GM23338 (cell line): ENCODE data around the gene TCF7L1. TPM values are rescaled to one million over a fixed set of nuclear protein-coding genes. Genes with fewer than 3 reads are reported as not detected.
A peak's percentile ranks its signal among the peaks of the same experiment; 100 is the strongest.

ENCODE experiments used
- ATAC-seq: fragments of 200-7000 bp; cut with Tn5 transposase; 3 replicates; pipeline ENCODE4 v1.9.1; 2020
- DNase-seq: peaks from one replicate; pipeline ENCODE4 v3.0.0-alpha.2; 2015; ENCODE audit warnings: low spot score
- H2AFZ ChIP-seq: fragments of 200-600 bp; sonication (generic); 2 replicates; pipeline ENCODE4 v1.8.0; 2016; ENCODE audit warnings: antibody characterized with exemption, mild to moderate bottlenecking, moderate library complexity
- H3F3A ChIP-seq: fragments of 200-600 bp; sonication (generic); replicated peaks from 2 replicates; pipeline ENCODE4 v1.8.0; 2017; ENCODE audit warnings: antibody characterized with exemption, mixed run types, low read depth
- H3K27ac ChIP-seq: fragments of 200-600 bp; sonication (generic); 2 replicates; pipeline ENCODE4 v1.6.1; 2016; ENCODE audit warnings: low read depth
- H3K27me3 ChIP-seq: fragments of 200-600 bp; sonication (generic); 2 replicates; pipeline ENCODE4 v1.8.0; 2016; ENCODE audit warnings: mild to moderate bottlenecking, mixed run types, moderate library complexity; ENCODE audit not compliant: insufficient read depth
- H3K36me3 ChIP-seq: fragments of 200-600 bp; sonication (generic); 2 replicates; pipeline ENCODE4 v1.8.0; 2016; ENCODE audit warnings: mild to moderate bottlenecking; ENCODE audit not compliant: insufficient read depth
- H3K4me1 ChIP-seq: fragments of 200-600 bp; sonication (generic); 2 replicates; pipeline ENCODE4 v1.8.0; 2016; ENCODE audit warnings: mild to moderate bottlenecking, moderate library complexity; ENCODE audit not compliant: insufficient read depth
- H3K4me2 ChIP-seq: fragments of 200-600 bp; sonication (generic); 2 replicates; pipeline ENCODE4 v1.7.1; 2017; ENCODE audit warnings: mixed run types
- H3K4me3 ChIP-seq: fragments of 200-600 bp; sonication (generic); 2 replicates; pipeline ENCODE4 v1.6.1; 2016; ENCODE audit warnings: mixed run types
- H3K79me2 ChIP-seq: fragments of 200-600 bp; sonication (generic); replicated peaks from 2 replicates; pipeline ENCODE4 v1.8.0; 2017; ENCODE audit warnings: mild to moderate bottlenecking; ENCODE audit not compliant: insufficient read depth
- H3K9me2 ChIP-seq: fragments of 200-600 bp; sonication (generic); 2 replicates; pipeline ENCODE4 v1.8.0; 2017; ENCODE audit not compliant: insufficient read depth
- H4K20me1 ChIP-seq: fragments of 200-600 bp; sonication (generic); replicated peaks from 2 replicates; pipeline ENCODE4 v1.8.0; 2017; ENCODE audit warnings: mild to moderate bottlenecking; ENCODE audit not compliant: insufficient read depth
- H3K27ac Mint-ChIP-seq: 2 replicates; pipeline ENCODE4 v1.8.0; 2020; ENCODE audit warnings: inconsistent platforms, mild to moderate bottlenecking, moderate library complexity, mixed read lengths
- H3K27me3 Mint-ChIP-seq: 3 replicates; pipeline ENCODE4 v1.8.0; 2022; ENCODE audit warnings: low read depth, mild to moderate bottlenecking, moderate library complexity, mixed read lengths, inconsistent platforms; ENCODE audit not compliant: insufficient read depth, poor library complexity
- H3K36me3 Mint-ChIP-seq: 3 replicates; pipeline ENCODE4 v1.8.0; 2021; ENCODE audit warnings: low read depth, mild to moderate bottlenecking, inconsistent platforms, moderate library complexity, mixed read lengths
- H3K4me1 Mint-ChIP-seq: 3 replicates; pipeline ENCODE4 v1.8.0; 2020; ENCODE audit warnings: mild to moderate bottlenecking, inconsistent platforms, mixed read lengths
- H3K4me3 Mint-ChIP-seq: 3 replicates; pipeline ENCODE4 v1.8.0; 2021; ENCODE audit warnings: moderate library complexity, mild to moderate bottlenecking, inconsistent platforms, mixed read lengths
- H3K9me3 Mint-ChIP-seq: 3 replicates; pipeline ENCODE4 v1.8.0; 2020; ENCODE audit warnings: moderate library complexity, mild to moderate bottlenecking, inconsistent platforms, mixed read lengths
- CREB1 ChIP-seq: fragments of 250-450 bp; sonication (Bioruptor Pico); IDR thresholded peaks from 2 replicates; pipeline ENCODE4 v1.5.0; 2020; ENCODE audit warnings: low read depth, mild to moderate bottlenecking, moderate library complexity
- JUNB ChIP-seq: IDR thresholded peaks from one replicate; pipeline ENCODE4 v1.6.1; 2016; ENCODE audit warnings: antibody characterized with exemption; ENCODE audit not compliant: unreplicated experiment
- NANOG ChIP-seq: IDR thresholded peaks from 2 replicates; pipeline ENCODE4 v1.6.1; 2016; ENCODE audit warnings: antibody characterized with exemption, borderline replicate concordance
- POLR2AphosphoS5 ChIP-seq: IDR thresholded peaks from 2 replicates; pipeline ENCODE4 v1.6.1; 2016; ENCODE audit warnings: antibody characterized with exemption, low read depth
- STAT1 ChIP-seq: IDR thresholded peaks from one replicate; pipeline ENCODE4 v1.6.1; 2016; ENCODE audit warnings: antibody characterized with exemption; ENCODE audit not compliant: unreplicated experiment
- ZNF114 ChIP-seq: fragments of 250-450 bp; sonication (Bioruptor Pico); IDR thresholded peaks from 2 replicates; pipeline ENCODE4 v1.5.0; 2020; ENCODE audit warnings: mild to moderate bottlenecking, moderate library complexity
- ZNF331 ChIP-seq: fragments of 250-450 bp; sonication (Bioruptor Pico); IDR thresholded peaks from 2 replicates; pipeline ENCODE4 v1.5.0; 2020; ENCODE audit warnings: low read depth, mild to moderate bottlenecking, moderate library complexity
- ZNF462 ChIP-seq: fragments of 250-450 bp; sonication (Bioruptor Pico); IDR thresholded peaks from 2 replicates; pipeline ENCODE4 v1.5.0; 2020; ENCODE audit warnings: mild to moderate bottlenecking, moderate library complexity
- polyA plus RNA-seq: library from polyadenylated mRNA; unstranded; fragments of >200 nt; fragmentation: Nextera tagmentation; extraction: Ambion mirVana; gene quantifications from 2 replicates; pipeline ENCODE4 v1.2.1, GENCODE V29; 2016
- total RNA-seq: library from RNA; depleted of rRNA; stranded (reverse); fragments of >200 nt; shearing (Covaris generic); gene quantifications from 2 replicates; pipeline ENCODE4 v1.2.3, GENCODE V29; 2014
- TF ChIP-seq, protein P1 (sequence below): IDR thresholded peaks from one replicate; pipeline ENCODE4 v1.6.1; 2018; ENCODE audit warnings: antibody characterized with exemption; ENCODE audit not compliant: unreplicated experiment
- TF ChIP-seq, protein P2 (sequence below), 2 experiments: fragments of 200-600 bp in 1 of 2; sonication (generic) in 1 of 2; conservative IDR thresholded peaks; 2 replicates each; pipeline versions ENCODE4 v1.5.1 to v1.6.1; 2016 to 2017; ENCODE audit warnings: antibody characterized with exemption in 2 of 2, low read depth in 2 of 2, mild to moderate bottlenecking in 2 of 2, moderate library complexity in 1 of 2

The TCF7L1 gene
- total and polyA plus RNA-seq, 2 experiments from 2014 or later: 47.3 to 101 TPM

- H3K9me2 ChIP-seq: no peaks in the 10 kb centered on the region
- H3F3A ChIP-seq: peaks cover 3% of the 10 kb centered on the region; the same call in 1 of the 2 replicates
- no peak for ATAC-seq
- no peaks in the 10 kb centered on the region for H3K27me3 ChIP-seq
- Mint-ChIP-seq H3K27ac (peak overlapping the region; percentile 1; the same call in 1 of the 2 replicates), H3K4me1 (peaks cover 88% of the 10 kb centered on the region), H3K9me3 (peaks cover 2% of the 10 kb centered on the region; the same call in 1 of the 3 replicates), H3K27me3 (peaks cover 28% of the 10 kb centered on the region), H3K4me3 (no peak overlapping the region; the same call in 2 of the 3 replicates), H3K36me3 (peaks cover 24% of the 10 kb centered on the region)
- TF ChIP-seq JUNB (no peak), CREB1 (no peak), POLR2AphosphoS5 (no peak), STAT1 (no peak), NANOG (no peak), ZNF114 (CRISPR knock-in tag) (no peak)
- TF ChIP-seq, protein P1, sequence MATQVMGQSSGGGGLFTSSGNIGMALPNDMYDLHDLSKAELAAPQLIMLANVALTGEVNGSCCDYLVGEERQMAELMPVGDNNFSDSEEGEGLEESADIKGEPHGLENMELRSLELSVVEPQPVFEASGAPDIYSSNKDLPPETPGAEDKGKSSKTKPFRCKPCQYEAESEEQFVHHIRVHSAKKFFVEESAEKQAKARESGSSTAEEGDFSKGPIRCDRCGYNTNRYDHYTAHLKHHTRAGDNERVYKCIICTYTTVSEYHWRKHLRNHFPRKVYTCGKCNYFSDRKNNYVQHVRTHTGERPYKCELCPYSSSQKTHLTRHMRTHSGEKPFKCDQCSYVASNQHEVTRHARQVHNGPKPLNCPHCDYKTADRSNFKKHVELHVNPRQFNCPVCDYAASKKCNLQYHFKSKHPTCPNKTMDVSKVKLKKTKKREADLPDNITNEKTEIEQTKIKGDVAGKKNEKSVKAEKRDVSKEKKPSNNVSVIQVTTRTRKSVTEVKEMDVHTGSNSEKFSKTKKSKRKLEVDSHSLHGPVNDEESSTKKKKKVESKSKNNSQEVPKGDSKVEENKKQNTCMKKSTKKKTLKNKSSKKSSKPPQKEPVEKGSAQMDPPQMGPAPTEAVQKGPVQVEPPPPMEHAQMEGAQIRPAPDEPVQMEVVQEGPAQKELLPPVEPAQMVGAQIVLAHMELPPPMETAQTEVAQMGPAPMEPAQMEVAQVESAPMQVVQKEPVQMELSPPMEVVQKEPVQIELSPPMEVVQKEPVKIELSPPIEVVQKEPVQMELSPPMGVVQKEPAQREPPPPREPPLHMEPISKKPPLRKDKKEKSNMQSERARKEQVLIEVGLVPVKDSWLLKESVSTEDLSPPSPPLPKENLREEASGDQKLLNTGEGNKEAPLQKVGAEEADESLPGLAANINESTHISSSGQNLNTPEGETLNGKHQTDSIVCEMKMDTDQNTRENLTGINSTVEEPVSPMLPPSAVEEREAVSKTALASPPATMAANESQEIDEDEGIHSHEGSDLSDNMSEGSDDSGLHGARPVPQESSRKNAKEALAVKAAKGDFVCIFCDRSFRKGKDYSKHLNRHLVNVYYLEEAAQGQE: no peak
- TF ChIP-seq, protein P2, sequence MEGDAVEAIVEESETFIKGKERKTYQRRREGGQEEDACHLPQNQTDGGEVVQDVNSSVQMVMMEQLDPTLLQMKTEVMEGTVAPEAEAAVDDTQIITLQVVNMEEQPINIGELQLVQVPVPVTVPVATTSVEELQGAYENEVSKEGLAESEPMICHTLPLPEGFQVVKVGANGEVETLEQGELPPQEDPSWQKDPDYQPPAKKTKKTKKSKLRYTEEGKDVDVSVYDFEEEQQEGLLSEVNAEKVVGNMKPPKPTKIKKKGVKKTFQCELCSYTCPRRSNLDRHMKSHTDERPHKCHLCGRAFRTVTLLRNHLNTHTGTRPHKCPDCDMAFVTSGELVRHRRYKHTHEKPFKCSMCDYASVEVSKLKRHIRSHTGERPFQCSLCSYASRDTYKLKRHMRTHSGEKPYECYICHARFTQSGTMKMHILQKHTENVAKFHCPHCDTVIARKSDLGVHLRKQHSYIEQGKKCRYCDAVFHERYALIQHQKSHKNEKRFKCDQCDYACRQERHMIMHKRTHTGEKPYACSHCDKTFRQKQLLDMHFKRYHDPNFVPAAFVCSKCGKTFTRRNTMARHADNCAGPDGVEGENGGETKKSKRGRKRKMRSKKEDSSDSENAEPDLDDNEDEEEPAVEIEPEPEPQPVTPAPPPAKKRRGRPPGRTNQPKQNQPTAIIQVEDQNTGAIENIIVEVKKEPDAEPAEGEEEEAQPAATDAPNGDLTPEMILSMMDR (conservative IDR thresholded peaks at IDR 0.05; ENCODE audit: low read depth in 2 of 2): no peak
- peaks cover 76% of the 10 kb centered on the region for H3K79me2 ChIP-seq
- H2AFZ ChIP-seq: no peak overlapping the region
- no peak for DNase-seq
- no peak overlapping the region for H3K4me2 ChIP-seq
- no peaks in the 10 kb centered on the region; the same call in 1 of the 2 replicates for H3K36me3 ChIP-seq
- H4K20me1 ChIP-seq: peaks cover 6% of the 10 kb centered on the region
- H3K27ac ChIP-seq: no peak overlapping the region
- H3K4me3 ChIP-seq: no peak overlapping the region
- H3K4me1 ChIP-seq: peaks cover 79% of the 10 kb centered on the region
Observed at GRCh38 chr2:85244828-85245227, 111.6 kb downstream of the TCF7L1 start.

DNA sequence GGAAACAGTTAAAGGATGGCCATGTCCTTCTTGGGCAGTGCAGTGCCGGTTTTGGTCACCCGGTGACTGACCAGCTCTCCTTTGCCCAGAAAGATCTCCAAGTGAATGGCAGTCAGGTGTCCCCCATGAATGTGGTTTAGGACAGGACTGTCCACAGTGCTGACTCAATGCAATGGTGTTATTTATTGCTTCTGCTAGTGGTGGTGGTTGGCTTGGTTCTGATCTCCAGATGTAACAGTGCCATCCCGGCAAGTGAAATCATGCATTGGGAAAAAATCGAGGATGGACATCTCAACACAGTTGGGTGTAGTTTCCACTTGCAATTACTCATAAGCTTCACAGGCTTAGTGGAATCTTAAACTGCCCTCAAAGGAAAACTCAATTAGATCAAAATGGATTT lies 112.7 kb downstream of the TCF7L1 start:
- Histone ChIP-seq H3F3A (no peaks in the 10 kb centered on the region; the same call in 1 of the 2 replicates), H3K36me3 (no peaks in the 10 kb centered on the region; the same call in 1 of the 2 replicates), H3K79me2 (peaks cover 76% of the 10 kb centered on the region), H2AFZ (no peak overlapping the region), H3K4me3 (no peak overlapping the region), H3K27me3 (no peaks in the 10 kb centered on the region), H3K27ac (peak overlapping the region; percentile 79; the same call in 1 of the 2 replicates), H3K4me1 (peaks cover 81% of the 10 kb centered on the region), H3K4me2 (peak overlapping the region; percentile 37; the same call in 1 of the 2 replicates), H3K9me2 (no peaks in the 10 kb centered on the region), H4K20me1 (peaks cover 7% of the 10 kb centered on the region)
- Mint-ChIP-seq H3K27me3 (peaks cover 28% of the 10 kb centered on the region), H3K4me1 (peaks cover 90% of the 10 kb centered on the region), H3K4me3 (no peak overlapping the region), H3K36me3 (peaks cover 20% of the 10 kb centered on the region), H3K9me3 (peaks cover 2% of the 10 kb centered on the region; the same call in 1 of the 3 replicates), H3K27ac (no peak overlapping the region)
- ATAC-seq (no peak), DNase-seq (no peak)
- TF ChIP-seq ZNF462 (CRISPR knock-in tag): no peak
- no peak for TF ChIP-seq ZNF331 (CRISPR knock-in tag)
- no peak for TF ChIP-seq NANOG
